Upper lobe of left lung (tissue), 6 donors: ENCODE results near the gene TMEM26. TPM values are rescaled to one million over a fixed set of nuclear protein-coding genes. Genes with fewer than 3 reads are reported as not detected.

Source experiments
- ATAC-seq, 2 donors: fragments of 200-7000 bp; cut with Tn5 transposase; one replicate each; pipeline ENCODE4 v1.9.1; 2022; ENCODE audit warnings: mild to moderate bottlenecking in 2 of 2, moderate library complexity in 2 of 2; ENCODE audit not compliant: low FRiP score in 2 of 2
- DNase-seq, 2 donors: peaks; one replicate each; pipeline ENCODE4 v3.0.0-alpha.2; 2019 to 2020
- H3K27ac ChIP-seq, 4 donors: fragments of 200-600 bp; sonication (generic); one replicate each; pipeline ENCODE4 v1.5.1; 2016 to 2019
- H3K27me3 ChIP-seq, 4 donors: fragments of 200-600 bp; sonication (generic); one replicate each; pipeline ENCODE4 v1.5.1; 2017 to 2019
- H3K36me3 ChIP-seq, 4 donors: fragments of 200-600 bp; sonication (generic); one replicate each; pipeline ENCODE4 v1.5.1; 2016 to 2019
- H3K4me1 ChIP-seq, 4 donors: fragments of 200-600 bp; sonication (generic); one replicate each; pipeline ENCODE4 v1.5.1; 2018 to 2019
- H3K4me3 ChIP-seq, 4 donors: fragments of 200-600 bp; sonication (generic); one replicate each; pipeline ENCODE4 v1.5.1; 2017 to 2019; ENCODE audit warnings: mild to moderate bottlenecking in 2 of 4, moderate library complexity in 1 of 4
- H3K9me3 ChIP-seq, 4 donors: fragments of 200-600 bp; sonication (generic); one replicate each; pipeline ENCODE4 v1.5.1; 2018 to 2019
- CTCF ChIP-seq, 6 experiments: fragments of 450-650 bp in 4 of 6; fragments of 200-600 bp in 2 of 6; sonication (generic) in 2 of 6; IDR thresholded peaks; one replicate each; pipeline ENCODE4 v1.5.1; 2016 to 2019; ENCODE audit warnings: antibody characterized with exemption in 6 of 6
- EP300 ChIP-seq, 4 donors: sonication (generic); formaldehyde crosslinking; IDR thresholded peaks; one replicate each; pipeline ENCODE4 v1.5.1; 2017; ENCODE audit warnings: antibody characterized with exemption in 4 of 4, control low read depth in 2 of 4
- POLR2A ChIP-seq, 4 donors: fragments of 450-650 bp; IDR thresholded peaks; one replicate each; pipeline ENCODE4 v1.5.1; 2016 to 2017; ENCODE audit warnings: antibody characterized with exemption in 4 of 4, mild to moderate bottlenecking in 2 of 4
- POLR2AphosphoS5 ChIP-seq, 2 donors: sonication (generic); formaldehyde crosslinking; IDR thresholded peaks; one replicate each; pipeline ENCODE4 v1.5.1; 2017; ENCODE audit warnings: antibody characterized with exemption in 2 of 2
- WGBS, 2 donors: methylation state at CpG; one replicate each; pipeline ENCODE4 v1.1.5; 2017 to 2018; 5-methylcytosine and 5-hydroxymethylcytosine counted together
- total RNA-seq, 6 donors: library from RNA; depleted of rRNA in 4 of 6; stranded (reverse); fragments of >200 nt in 4 of 6; gene quantifications; one replicate each; pipeline versions ENCODE4 v1.1.0 to v1.2.1, GENCODE V29; 2016 to 2021
- donor health status: DM: no; HTN: no; CAD: no; lungs with moderate emphysema.
- donor health status: DM: no; HTN: yes; CAD: no; lungs with severe emphysema.

Gene TMEM26
- total RNA-seq, 6 donors from 2014 or later, result 0.30 to 2.0 (median 0.77) TPM; not detected in 1

- no peak for DNase-seq
- H3K36me3 ChIP-seq, result no peaks in the 10 kb centered on the region
- no peak overlapping the region for H3K4me3 ChIP-seq
- H3K9me3 ChIP-seq, result no peaks in the 10 kb centered on the region
- no peak overlapping the region for H3K27ac ChIP-seq
- no peak for ATAC-seq
- TF ChIP-seq CTCF (IDR thresholded peaks at IDR 0.05), result no peak
- no peak for TF ChIP-seq POLR2A (IDR thresholded peaks at IDR 0.05)
- no peak for TF ChIP-seq POLR2AphosphoS5 (IDR thresholded peaks at IDR 0.05)
- TF ChIP-seq EP300 (IDR thresholded peaks at IDR 0.05), result no peak
- peaks cover 15 to 20% (median 17%) of the 10 kb centered on the region in 4 donors for H3K4me1 ChIP-seq
- WGBS, 2 donors, result 73% methylated on average over 5 of the region's 5 CpGs
- no peaks in the 10 kb centered on the region for H3K27me3 ChIP-seq
These were observed 4.2 kb downstream of the TMEM26 start for GRCh38 chr10:61448841-61449600.

- 77 to 92% methylated on average over 3 of the region's 3 CpGs for WGBS, 2 donors
- no peak overlapping the region for H3K4me3 ChIP-seq
These were observed 5.1 kb downstream of the TMEM26 start for GRCh38 chr10:61448091-61448490.

GRCh38 chr10:61439058-61439609 lies 14.0 kb downstream of the TMEM26 start:
- H3K27me3 ChIP-seq, result no peaks in the 10 kb centered on the region
- no peak for TF ChIP-seq POLR2A (IDR thresholded peaks at IDR 0.05)
- no peak for TF ChIP-seq CTCF (IDR thresholded peaks at IDR 0.05)
- no peak for TF ChIP-seq EP300 (IDR thresholded peaks at IDR 0.05)
- TF ChIP-seq POLR2AphosphoS5 (IDR thresholded peaks at IDR 0.05), result no peak
- no peaks in the 10 kb centered on the region for H3K36me3 ChIP-seq
- peak overlapping the region in 1 of 4 donors; percentile 5 for H3K27ac ChIP-seq
- ATAC-seq (no peak), DNase-seq (no peak)
- H3K9me3 ChIP-seq, result no peaks in the 10 kb centered on the region
- H3K4me1 ChIP-seq, result peaks cover 0 to 6% (median 0%) of the 10 kb centered on the region in 4 donors
- H3K4me3 ChIP-seq, result no peak overlapping the region
- 48 to 57% methylated on average over 4 of the region's 4 CpGs for WGBS, 2 donors

More at GRCh38 chr10:61448091-61448490, 5.1 kb downstream of the TMEM26 start:
- H3K4me1 ChIP-seq, result peaks cover 7 to 12% (median 11%) of the 10 kb centered on the region in 4 donors
- ATAC-seq, result no peak
- DNase-seq, result no peak
- H3K27me3 ChIP-seq, result no peaks in the 10 kb centered on the region
- no peaks in the 10 kb centered on the region for H3K9me3 ChIP-seq
- no peak for TF ChIP-seq CTCF (IDR thresholded peaks at IDR 0.05)
- TF ChIP-seq POLR2A (IDR thresholded peaks at IDR 0.05), result no peak
- no peak for TF ChIP-seq POLR2AphosphoS5 (IDR thresholded peaks at IDR 0.05)
- TF ChIP-seq EP300 (IDR thresholded peaks at IDR 0.05), result no peak
- H3K27ac ChIP-seq, result no peak overlapping the region
- H3K36me3 ChIP-seq, result no peaks in the 10 kb centered on the region

GRCh38 chr10:61438141-61438988 lies 14.8 kb downstream of the TMEM26 start:
- Histone ChIP-seq H3K27me3 (no peaks in the 10 kb centered on the region), H3K4me1 (peaks cover 0 to 6% (median 0%) of the 10 kb centered on the region in 4 donors), H3K36me3 (no peaks in the 10 kb centered on the region), H3K9me3 (no peaks in the 10 kb centered on the region), H3K4me3 (no peak overlapping the region), H3K27ac (peak overlapping the region in 2 of 4 donors; percentile 5 to 25)
- WGBS, 2 donors, result 5 to 19% methylated on average over 2 of the region's 2 CpGs
- ATAC-seq, result no peak
- DNase-seq, result no peak
- TF ChIP-seq CTCF (IDR thresholded peaks at IDR 0.05), result no peak
- no peak for TF ChIP-seq POLR2A (IDR thresholded peaks at IDR 0.05)
- no peak for TF ChIP-seq POLR2AphosphoS5 (IDR thresholded peaks at IDR 0.05)
- no peak for TF ChIP-seq EP300 (IDR thresholded peaks at IDR 0.05)
